NCI-H2107 treated with DMSO at 0.1 percent for 48 hours (cell line): ENCODE results near the gene TMEM59L.
"Not testable (repeated sequence)": the region's sequence is repeated elsewhere in the genome, so short reads cannot be mapped to it uniquely, and the experiment has no call there.

Experiments
- DNase-seq: peaks from one replicate; lab custom pipeline; 2025; ENCODE audit not compliant: unreplicated experiment; lab: John Stamatoyannopoulos, UW

Gene TMEM59L

GRCh38 chr19:18593367-18594095 is 19.1 kb upstream of the TMEM59L start:
- no peak for DNase-seq

- no peak for DNase-seq
These were observed 18.4 kb upstream of the TMEM59L start for GRCh38 chr19:18594096-18594823.

- DNase-seq: no peak
These were observed 17.8 kb upstream of the TMEM59L start for GRCh38 chr19:18594824-18595373.

- no peak for DNase-seq
These were observed 17.2 kb upstream of the TMEM59L start for GRCh38 chr19:18595475-18595874.

GRCh38 chr19:18596752-18597157 is 15.9 kb upstream of the TMEM59L start:
- no peak for DNase-seq

- no peak for DNase-seq
These were observed 14.6 kb upstream of the TMEM59L start for GRCh38 chr19:18597809-18598660.

- no peak for DNase-seq
These were observed 13.2 kb upstream of the TMEM59L start for GRCh38 chr19:18599485-18599884.

GRCh38 chr19:18600692-18601397 is 11.8 kb upstream of the TMEM59L start:
- DNase-seq: not testable (repeated sequence)

- no peak for DNase-seq
These were observed 10.8 kb upstream of the TMEM59L start for GRCh38 chr19:18601875-18602274.

- no peak for DNase-seq
These were observed 9.3 kb upstream of the TMEM59L start for GRCh38 chr19:18603255-18603957.

GRCh38 chr19:18603958-18604819 is 8.5 kb upstream of the TMEM59L start:
- DNase-seq: no peak

- DNase-seq: no peak
These were observed 7.9 kb upstream of the TMEM59L start for GRCh38 chr19:18604820-18605159.

GRCh38 chr19:18605196-18605545 is 7.5 kb upstream of the TMEM59L start:
- no peak for DNase-seq

GRCh38 chr19:18605546-18606280 is 7.0 kb upstream of the TMEM59L start:
- DNase-seq: no peak

- DNase-seq: no peak
These were observed 6.1 kb upstream of the TMEM59L start, which contains the start of gene CRLF1 for GRCh38 chr19:18606281-18607225. Gene CRLF1 (minus strand): TSS chr19:18606799. CDS start chr19:18606656, 143 bp downstream.

- DNase-seq: no peak
These were observed 5.2 kb upstream of the TMEM59L start for GRCh38 chr19:18607226-18608101.
